ENCODE data around the gene FCHO2. TPM values are rescaled to one million over a fixed set of nuclear protein-coding genes. Genes with fewer than 3 reads are reported as not detected.

Gene FCHO2
- total RNA-seq, 1 donor from 2014 or later, result 30.2 TPM

DNA sequence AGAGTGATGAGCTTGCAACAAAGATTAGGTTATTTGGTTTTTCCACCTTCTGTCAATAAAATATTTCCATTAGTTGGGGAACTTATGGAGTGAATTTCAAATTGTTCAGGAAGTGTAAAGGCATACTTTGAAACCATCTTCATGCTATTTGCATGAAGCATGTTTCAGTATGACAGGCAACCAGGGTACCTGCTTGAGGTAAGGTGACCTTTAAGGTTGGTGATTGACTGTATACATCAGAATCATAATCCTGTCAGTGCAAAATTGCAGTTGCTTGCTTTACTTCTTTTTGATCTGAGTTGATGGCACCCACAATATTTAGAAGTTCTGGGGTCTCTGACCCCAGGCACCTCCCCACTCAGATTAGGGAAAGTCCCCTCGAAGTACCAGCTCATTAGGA lies 138.6 kb downstream of the FCHO2 start:
- no peaks in the 10 kb centered on the region for H3K36me3 Mint-ChIP-seq (ENCODE audit: insufficient read depth)
- H3K27ac Mint-ChIP-seq, result no peak overlapping the region
- H3K27me3 Mint-ChIP-seq, result no peaks in the 10 kb centered on the region
- TF ChIP-seq, protein P1, sequence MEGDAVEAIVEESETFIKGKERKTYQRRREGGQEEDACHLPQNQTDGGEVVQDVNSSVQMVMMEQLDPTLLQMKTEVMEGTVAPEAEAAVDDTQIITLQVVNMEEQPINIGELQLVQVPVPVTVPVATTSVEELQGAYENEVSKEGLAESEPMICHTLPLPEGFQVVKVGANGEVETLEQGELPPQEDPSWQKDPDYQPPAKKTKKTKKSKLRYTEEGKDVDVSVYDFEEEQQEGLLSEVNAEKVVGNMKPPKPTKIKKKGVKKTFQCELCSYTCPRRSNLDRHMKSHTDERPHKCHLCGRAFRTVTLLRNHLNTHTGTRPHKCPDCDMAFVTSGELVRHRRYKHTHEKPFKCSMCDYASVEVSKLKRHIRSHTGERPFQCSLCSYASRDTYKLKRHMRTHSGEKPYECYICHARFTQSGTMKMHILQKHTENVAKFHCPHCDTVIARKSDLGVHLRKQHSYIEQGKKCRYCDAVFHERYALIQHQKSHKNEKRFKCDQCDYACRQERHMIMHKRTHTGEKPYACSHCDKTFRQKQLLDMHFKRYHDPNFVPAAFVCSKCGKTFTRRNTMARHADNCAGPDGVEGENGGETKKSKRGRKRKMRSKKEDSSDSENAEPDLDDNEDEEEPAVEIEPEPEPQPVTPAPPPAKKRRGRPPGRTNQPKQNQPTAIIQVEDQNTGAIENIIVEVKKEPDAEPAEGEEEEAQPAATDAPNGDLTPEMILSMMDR (IDR thresholded peaks at IDR 0.05; ENCODE audit: unreplicated experiment), result no peak
- no peak for DNase-seq (ENCODE audit: low spot score, unreplicated experiment)
- no peaks in the 10 kb centered on the region for H3K4me1 Mint-ChIP-seq (ENCODE audit: low read depth)
- no peak overlapping the region for H3K4me3 Mint-ChIP-seq (ENCODE audit: low read depth)
- peaks cover 3% of the 10 kb centered on the region for H3K9me3 Mint-ChIP-seq (ENCODE audit: low read depth)

DNA sequence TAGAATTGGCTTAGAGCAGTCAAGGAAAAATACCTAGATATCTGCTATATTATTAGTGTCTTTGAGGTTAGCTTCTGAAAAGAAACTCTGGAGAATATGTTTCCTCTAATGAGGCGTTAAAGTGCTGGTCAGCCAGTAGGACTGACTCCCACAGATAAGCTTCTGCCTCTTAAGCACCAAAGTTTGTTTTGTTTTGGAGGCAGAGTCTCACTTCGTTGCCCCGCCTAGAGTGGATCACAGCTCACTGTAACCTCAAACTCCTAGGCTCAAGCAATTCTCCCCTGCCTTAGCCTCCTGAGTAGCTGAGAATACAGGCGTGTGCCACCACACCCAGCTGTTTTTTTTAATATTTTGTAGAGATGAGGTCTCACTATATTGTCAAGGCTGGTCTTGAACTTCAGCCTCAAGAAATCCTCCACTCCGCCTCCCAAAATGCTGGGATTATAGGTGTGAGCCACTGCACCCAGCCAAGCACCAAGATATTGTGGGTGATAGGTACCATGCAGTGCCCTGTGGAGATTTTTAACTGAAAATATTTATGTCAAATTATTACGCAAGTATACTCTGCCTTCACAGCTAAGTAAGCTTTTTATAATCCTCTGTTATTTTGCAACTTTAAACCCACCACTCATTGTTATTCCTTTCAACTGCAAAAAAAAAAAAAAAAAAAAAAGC lies 139.9 kb downstream of the FCHO2 start:
- DNase-seq (ENCODE audit: low spot score, unreplicated experiment), result no peak
- no peaks in the 10 kb centered on the region for H3K36me3 Mint-ChIP-seq (ENCODE audit: insufficient read depth)
- H3K9me3 Mint-ChIP-seq (ENCODE audit: low read depth), result peaks cover 3% of the 10 kb centered on the region
- no peak overlapping the region for H3K4me3 Mint-ChIP-seq (ENCODE audit: low read depth)
- TF ChIP-seq, protein P1 (IDR thresholded peaks at IDR 0.05; ENCODE audit: unreplicated experiment), result no peak
- no peak overlapping the region for H3K27ac Mint-ChIP-seq
- H3K4me1 Mint-ChIP-seq (ENCODE audit: low read depth), result no peaks in the 10 kb centered on the region
- no peaks in the 10 kb centered on the region for H3K27me3 Mint-ChIP-seq

- H3K4me3 Mint-ChIP-seq (ENCODE audit: low read depth), result no peak overlapping the region
- H3K4me1 Mint-ChIP-seq (ENCODE audit: low read depth), result no peaks in the 10 kb centered on the region
- peaks cover 3% of the 10 kb centered on the region for H3K9me3 Mint-ChIP-seq (ENCODE audit: low read depth)
- H3K27ac Mint-ChIP-seq, result no peak overlapping the region
- H3K36me3 Mint-ChIP-seq (ENCODE audit: insufficient read depth), result no peaks in the 10 kb centered on the region
- no peaks in the 10 kb centered on the region for H3K27me3 Mint-ChIP-seq
- TF ChIP-seq, protein P1 (IDR thresholded peaks at IDR 0.05; ENCODE audit: unreplicated experiment), result no peak
- no peak for DNase-seq (ENCODE audit: low spot score, unreplicated experiment)
Observed at GRCh38 chr5:73096239-73096575, 140.4 kb downstream of the FCHO2 start.

DNA sequence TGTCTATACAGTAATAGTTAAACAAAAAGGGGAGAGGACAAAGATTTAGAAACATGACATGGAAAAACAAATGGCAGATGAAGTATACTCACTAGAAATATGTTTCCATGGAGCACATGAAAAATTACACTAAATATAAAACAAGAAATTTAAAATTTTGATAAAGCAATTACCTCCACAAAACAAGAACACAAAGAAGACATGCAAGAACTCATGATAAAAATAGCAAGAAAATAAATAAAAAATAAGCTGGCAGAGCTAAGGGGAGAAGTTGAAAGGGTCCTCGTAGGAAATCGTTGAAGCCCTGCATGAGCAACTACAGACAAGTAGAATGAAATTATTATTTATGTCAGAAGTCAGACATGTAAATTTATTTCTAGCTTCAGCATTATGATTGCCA lies 141.9 kb downstream of the FCHO2 start:
- no peaks in the 10 kb centered on the region for H3K4me1 Mint-ChIP-seq (ENCODE audit: low read depth)
- no peak overlapping the region for H3K4me3 Mint-ChIP-seq (ENCODE audit: low read depth)
- no peaks in the 10 kb centered on the region for H3K27me3 Mint-ChIP-seq
- DNase-seq (ENCODE audit: low spot score, unreplicated experiment), result no peak
- H3K9me3 Mint-ChIP-seq (ENCODE audit: low read depth), result peaks cover 3% of the 10 kb centered on the region
- TF ChIP-seq, protein P1 (IDR thresholded peaks at IDR 0.05; ENCODE audit: unreplicated experiment), result no peak
- no peak overlapping the region for H3K27ac Mint-ChIP-seq
- H3K36me3 Mint-ChIP-seq (ENCODE audit: insufficient read depth), result no peaks in the 10 kb centered on the region

DNA sequence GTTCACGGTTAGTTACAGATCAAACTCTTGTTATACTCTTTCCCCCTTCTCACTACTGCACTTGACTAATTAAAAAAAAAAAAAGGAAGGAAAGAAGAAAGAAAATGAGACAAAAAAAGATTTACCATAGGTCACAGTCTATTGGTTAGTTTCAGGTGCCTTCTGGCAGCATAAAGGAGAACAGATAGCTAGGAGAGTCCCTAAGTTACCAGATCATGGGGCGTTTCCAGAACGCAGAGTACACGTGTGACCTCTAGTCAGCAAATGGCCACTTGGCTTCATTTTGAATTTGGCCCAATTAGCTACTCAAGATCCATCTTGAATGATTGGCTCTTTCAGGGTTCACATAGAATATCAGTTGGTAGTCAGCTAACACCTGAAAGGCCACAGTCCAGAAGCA lies 144.3 kb downstream of the FCHO2 start:
- DNase-seq (ENCODE audit: low spot score, unreplicated experiment), result no peak
- no peak overlapping the region for H3K27ac Mint-ChIP-seq

More for the DNA sequence above, 144.3 kb downstream of the FCHO2 start:
- Mint-ChIP-seq H3K4me1 (ENCODE audit: low read depth) (no peaks in the 10 kb centered on the region), H3K27me3 (no peaks in the 10 kb centered on the region), H3K36me3 (ENCODE audit: insufficient read depth) (no peaks in the 10 kb centered on the region), H3K9me3 (ENCODE audit: low read depth) (peaks cover 3% of the 10 kb centered on the region), H3K4me3 (ENCODE audit: low read depth) (no peak overlapping the region)
- TF ChIP-seq, protein P1 (IDR thresholded peaks at IDR 0.05; ENCODE audit: unreplicated experiment), result no peak
